OCI-LY7 (cell line): ENCODE data around the gene FAM20B. TPM values are rescaled to one million over a fixed set of nuclear protein-coding genes. Genes with fewer than 3 reads are reported as not detected.

Experiments used
- BruUV-seq: library from RNA; stranded (reverse); fragments of 400-500 nt; replicated peaks from 2 replicates; lab custom pipeline; 2021; lab: Mats Ljungman, UMichigan
- CTCF ChIA-PET: fragments of 300-600 bp; sonication (Branson Sonifier 250); formaldehyde crosslinking; loops from one replicate; lab custom pipeline; 2022; ENCODE audit warnings: antibody characterized with exemption; ENCODE audit not compliant: unreplicated experiment; lab: Charles Lee
- POLR2A ChIA-PET: fragments of 300-600 bp; sonication (Branson Sonifier 250); formaldehyde crosslinking; loops from one replicate; lab custom pipeline; 2022; ENCODE audit warnings: antibody characterized with exemption; lab: Charles Lee
- DNase-seq: peaks from one replicate; pipeline ENCODE4 v3.0.0-alpha.2; 2015; ENCODE audit warnings: low spot score
- H2AFZ ChIP-seq: fragments of 200-600 bp; sonication (generic), shearing (Covaris generic); 2 replicates; pipeline ENCODE4 v1.6.1; 2014; ENCODE audit warnings: mild to moderate bottlenecking, antibody characterized with exemption, low read length, moderate library complexity
- H3K27ac ChIP-seq: fragments of 200-600 bp; sonication (generic); 2 replicates; pipeline ENCODE4 v1.5.1; 2014; ENCODE audit warnings: mixed run types, low read depth, mild to moderate bottlenecking, moderate library complexity, low read length, inconsistent platforms; ENCODE audit not compliant: poor library complexity, severe bottlenecking
- H3K36me3 ChIP-seq: fragments of 200-600 bp; sonication (generic); 2 replicates; pipeline ENCODE4 v1.6.1; 2014; ENCODE audit warnings: mild to moderate bottlenecking, antibody characterized with exemption, low read length, moderate library complexity, mixed read lengths; ENCODE audit not compliant: insufficient read depth
- H3K4me1 ChIP-seq: fragments of 200-600 bp; sonication (generic); 2 replicates; pipeline ENCODE4 v1.5.1; 2014; ENCODE audit warnings: mild to moderate bottlenecking, low read length; ENCODE audit not compliant: insufficient read depth, poor library complexity, severe bottlenecking
- H3K4me2 ChIP-seq: fragments of 200-600 bp; sonication (generic); 2 replicates; pipeline ENCODE4 v1.6.1; 2014; ENCODE audit warnings: mild to moderate bottlenecking, low read length
- H3K4me3 ChIP-seq: fragments of 200-600 bp; sonication (generic); 2 replicates; pipeline ENCODE4 v1.5.1; 2014; ENCODE audit warnings: mild to moderate bottlenecking, low read depth, low read length; ENCODE audit not compliant: poor library complexity, severe bottlenecking
- H3K79me2 ChIP-seq: fragments of 200-600 bp; sonication (generic); 2 replicates; pipeline ENCODE4 v1.6.1; 2016; ENCODE audit warnings: low read depth, mild to moderate bottlenecking, low read length, moderate library complexity, mixed read lengths; ENCODE audit not compliant: insufficient read depth
- H3K9me2 ChIP-seq: fragments of 200-600 bp; sonication (generic); 2 replicates; pipeline ENCODE4 v1.6.1; 2016; ENCODE audit warnings: mild to moderate bottlenecking, low read length, mixed read lengths; ENCODE audit not compliant: insufficient read depth
- H3K9me3 ChIP-seq: fragments of 200-600 bp; sonication (generic); 2 replicates; pipeline ENCODE4 v1.6.1; 2014; ENCODE audit warnings: mild to moderate bottlenecking, mixed run types, low read length, mixed read lengths
- H4K20me1 ChIP-seq: fragments of 200-600 bp; sonication (generic); 2 replicates; pipeline ENCODE4 v1.6.1; 2014; ENCODE audit warnings: mild to moderate bottlenecking, antibody characterized with exemption, low read length, moderate library complexity, mixed read lengths; ENCODE audit not compliant: insufficient read depth
- CTCF ChIP-seq: fragments of 200-600 bp; sonication (generic); conservative IDR thresholded peaks from 2 replicates; pipeline ENCODE4 v1.5.1; 2014; ENCODE audit warnings: mild to moderate bottlenecking, antibody characterized with exemption, low read length, moderate library complexity, mixed read lengths
- EZH2phosphoT487 ChIP-seq: fragments of 200-600 bp; sonication (generic); IDR thresholded peaks from 2 replicates; pipeline ENCODE4 v1.6.1; 2018; ENCODE audit warnings: low read depth, borderline replicate concordance, mild to moderate bottlenecking, mixed run types, antibody characterized with exemption, low read length, moderate library complexity, mixed read lengths
- intact Hi-C: fragments of 100-400 bp; cut with micrococcal nuclease; formaldehyde crosslinking; loops from one replicate; pipeline ENCODE4 v1.10.0; 2022; ENCODE audit not compliant: unreplicated experiment
- total RNA-seq, 2 experiments: library from RNA; depleted of rRNA in 1 of 2; stranded (reverse); fragments of >200 nt in 1 of 2; shearing (Covaris generic) in 1 of 2; gene quantifications; 2 replicates each; pipeline ENCODE4 v1.2.3, GENCODE V29; 2014 to 2022

The FAM20B gene
- total RNA-seq, 2 experiments from 2014 or later, result 17.1 to 36.5 TPM

GRCh38 chr1:179021873-179022272, 3.8 kb upstream of the FAM20B start:
- no TSS peak for BruUV-seq
- ChIA-PET CTCF (interaction anchor here (2.2 kb wide), 1 partner anchor 19 kb away, joined by 7 read pairs; no protein-coding TSS in a partner anchor), POLR2A (interaction anchor here (0.8 kb wide), 1 partner anchor 10 kb away, joined by 3 read pairs; no protein-coding TSS in a partner anchor)
- H2AFZ ChIP-seq, result no peak overlapping the region
- no peak overlapping the region for H3K27ac ChIP-seq
- intact Hi-C loops, result no loop called here
- peaks cover 4% of the 10 kb centered on the region for H3K79me2 ChIP-seq
- no peaks in the 10 kb centered on the region for H4K20me1 ChIP-seq
- no peaks in the 10 kb centered on the region for H3K36me3 ChIP-seq
- H3K4me2 ChIP-seq, result no peak overlapping the region
- no peaks in the 10 kb centered on the region for H3K9me2 ChIP-seq
- no peak for DNase-seq
- TF ChIP-seq EZH2phosphoT487, result no peak
- peaks cover 17% of the 10 kb centered on the region for H3K4me1 ChIP-seq
- no peaks in the 10 kb centered on the region for H3K9me3 ChIP-seq
- H3K4me3 ChIP-seq, result no peak overlapping the region

- H3K79me2 ChIP-seq, result peaks cover 26% of the 10 kb centered on the region
- no TSS peak for BruUV-seq
- intact Hi-C loops, result no loop called here
- ChIA-PET POLR2A (interaction anchor here (0.6 to 1.9 kb wide), 5 partner anchors 8 to 17 kb away, joined by 3 to 12 read pairs (median 4); no protein-coding TSS in a partner anchor), CTCF (interaction anchor here (1.0 kb wide), 1 partner anchor 19 kb away, joined by 3 read pairs; no protein-coding TSS in a partner anchor)
- H4K20me1 ChIP-seq, result no peaks in the 10 kb centered on the region
- H3K27ac ChIP-seq, result no peak overlapping the region
- peak overlapping the region; percentile 28; the same call in 1 of the 2 replicates for H2AFZ ChIP-seq
- peaks cover 37% of the 10 kb centered on the region for H3K4me1 ChIP-seq
- no peak for DNase-seq
- no peaks in the 10 kb centered on the region for H3K9me3 ChIP-seq
- TF ChIP-seq EZH2phosphoT487 (no peak), CTCF (no peak)
- H3K4me2 ChIP-seq, result no peak overlapping the region
- H3K9me2 ChIP-seq, result no peaks in the 10 kb centered on the region
- no peak overlapping the region for H3K4me3 ChIP-seq
- no peaks in the 10 kb centered on the region for H3K36me3 ChIP-seq
Observed at GRCh38 chr1:179023946-179024650, 1.6 kb upstream of the FAM20B start.

GRCh38 chr1:179025975-179026812, 500 bp downstream of the FAM20B start:
- no TSS peak for BruUV-seq
- H3K4me3 ChIP-seq, result peak overlapping the region; percentile 78
- H3K4me2 ChIP-seq, result peak overlapping the region; percentile 91
- DNase-seq, result peak; percentile 93
- H3K79me2 ChIP-seq, result peaks cover 47% of the 10 kb centered on the region
- intact Hi-C loops, result loop anchor here (1.0 to 5.0 kb wide), 6 partner anchors 55 to 484 kb away; partner anchors contain the start of genes AXDND1 and SOAT1
- H3K4me1 ChIP-seq, result peaks cover 58% of the 10 kb centered on the region
- no peaks in the 10 kb centered on the region for H3K9me2 ChIP-seq
- H2AFZ ChIP-seq, result peak overlapping the region; percentile 9; the same call in 1 of the 2 replicates
- H3K27ac ChIP-seq, result peak overlapping the region; percentile 82
- H4K20me1 ChIP-seq, result no peaks in the 10 kb centered on the region
- ChIA-PET CTCF (no interaction called here), POLR2A (interaction anchor here (2.0 to 4.0 kb wide), 3 partner anchors 12 to 446 kb away, joined by 10 to 49 read pairs (median 11); no protein-coding TSS in a partner anchor)
- no peaks in the 10 kb centered on the region for H3K36me3 ChIP-seq
- H3K9me3 ChIP-seq, result no peaks in the 10 kb centered on the region
- TF ChIP-seq EZH2phosphoT487 (no peak), CTCF (no peak)
